Stimulated activated CD8-positive, alpha-beta memory T cell treated with anti-CD3 and anti-CD28 coated beads, Interleukin-4, amount 100 ng/mL, for 24 hours (primary cell): Measurements from ENCODE around the gene SUPT5H.
"Not testable (repeated sequence)": the region's sequence is repeated elsewhere in the genome, so short reads cannot be mapped to it uniquely, and the experiment has no call there.

Experiments
- DNase-seq: peaks from one replicate; pipeline ENCODE4 v3.0.0-alpha.2; 2020; ENCODE audit warnings: low read depth

Gene SUPT5H

DNA sequence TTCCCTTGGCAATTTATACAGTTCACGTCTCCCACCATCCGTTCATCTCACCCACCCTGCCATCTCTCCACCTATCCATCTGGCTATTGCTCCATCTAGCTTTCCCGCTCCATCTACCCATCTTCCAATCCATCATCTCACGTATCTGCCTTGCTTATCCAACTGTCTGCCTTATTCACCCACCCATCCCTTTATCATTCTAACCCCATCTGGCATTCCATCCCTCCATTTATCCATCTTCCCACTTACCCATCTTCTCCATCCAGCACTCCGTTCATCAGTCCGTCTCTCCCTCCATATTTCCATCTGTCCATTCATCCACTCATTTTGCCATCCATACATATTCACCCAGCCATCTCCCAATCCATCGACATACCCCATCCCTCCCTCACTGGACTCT, 19.6 kb upstream of the SUPT5H start:
- no peak for DNase-seq

DNA sequence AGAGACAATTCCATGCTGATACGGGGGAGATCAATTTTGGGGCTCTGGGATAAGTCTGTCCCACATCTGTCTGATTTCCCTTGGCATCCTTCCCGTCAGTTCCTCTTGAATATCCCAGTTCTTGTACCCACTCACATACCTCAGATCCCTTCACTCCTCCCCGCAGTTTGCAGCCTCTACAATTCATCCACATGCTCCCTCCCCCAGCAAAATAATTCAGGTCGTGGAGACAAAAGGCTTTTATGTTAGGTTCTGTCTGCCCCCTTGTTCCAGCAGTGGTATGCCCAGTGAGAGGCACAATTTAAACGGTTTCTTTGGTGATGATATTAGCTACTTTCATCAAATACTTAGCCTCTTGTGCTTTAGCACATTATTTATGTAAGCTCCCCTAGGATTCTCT, 19.2 kb upstream of the SUPT5H start:
- no peak for DNase-seq

DNA sequence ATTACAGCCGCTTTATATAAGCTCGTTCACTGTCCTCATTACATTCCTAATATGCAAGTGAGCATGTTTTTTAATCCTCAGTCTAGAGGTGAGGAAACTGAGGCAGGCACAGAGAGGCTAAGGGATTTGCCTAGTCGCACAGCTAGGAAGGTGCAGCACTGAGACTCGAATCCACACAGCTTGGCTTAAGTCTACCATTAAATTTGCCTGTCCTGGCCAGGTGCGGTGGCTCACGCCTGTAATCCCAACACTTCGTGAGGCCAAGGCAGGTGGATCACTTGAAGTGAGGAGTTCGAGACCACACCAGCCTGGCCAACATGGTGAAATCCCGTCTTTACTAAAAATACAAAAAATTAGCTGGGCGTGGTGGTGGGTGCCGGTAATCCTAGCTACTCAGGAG, 17.7 kb upstream of the SUPT5H start:
- no peak for DNase-seq

DNA sequence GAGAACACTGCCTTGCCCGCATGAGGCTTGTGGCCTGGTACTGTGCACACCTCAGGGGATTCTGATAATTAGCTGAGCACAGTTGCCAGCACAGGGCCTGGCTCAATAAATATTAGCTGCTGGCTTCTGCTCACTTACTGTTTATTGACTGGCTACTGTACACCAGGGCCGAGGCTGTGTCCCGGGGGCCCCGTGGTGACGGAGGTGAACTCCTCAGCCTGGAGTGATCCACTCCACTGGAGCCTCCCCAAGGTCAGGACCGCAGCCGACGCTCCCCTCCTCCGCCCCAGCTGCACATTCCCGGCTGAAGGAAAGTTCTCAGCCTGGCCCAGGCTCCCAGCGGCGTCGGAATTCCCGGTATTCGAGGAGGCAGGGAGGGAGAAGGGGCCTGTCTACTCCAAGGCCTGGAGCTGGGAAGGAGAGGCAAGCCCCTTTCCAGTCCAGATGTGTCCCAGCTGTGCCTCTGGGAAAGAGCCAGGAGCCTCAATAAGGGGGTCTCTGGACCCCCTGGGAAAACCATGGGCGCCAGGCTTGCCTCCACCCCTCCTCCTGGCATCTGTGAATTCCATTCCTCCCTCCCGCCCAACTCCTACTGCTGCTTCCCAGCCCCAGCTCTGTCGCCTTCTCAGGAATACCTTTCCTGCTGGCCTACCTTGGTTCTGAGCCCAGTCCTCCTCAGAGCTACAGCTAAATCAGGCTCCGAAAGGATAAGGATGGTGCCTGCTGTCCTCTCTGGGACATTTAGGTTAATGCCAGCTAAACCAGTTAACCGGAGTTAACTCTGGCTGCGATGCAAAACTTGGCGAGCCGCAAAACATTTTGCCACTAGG, 16.9 kb upstream of the SUPT5H start:
- DNase-seq = no peak

DNA sequence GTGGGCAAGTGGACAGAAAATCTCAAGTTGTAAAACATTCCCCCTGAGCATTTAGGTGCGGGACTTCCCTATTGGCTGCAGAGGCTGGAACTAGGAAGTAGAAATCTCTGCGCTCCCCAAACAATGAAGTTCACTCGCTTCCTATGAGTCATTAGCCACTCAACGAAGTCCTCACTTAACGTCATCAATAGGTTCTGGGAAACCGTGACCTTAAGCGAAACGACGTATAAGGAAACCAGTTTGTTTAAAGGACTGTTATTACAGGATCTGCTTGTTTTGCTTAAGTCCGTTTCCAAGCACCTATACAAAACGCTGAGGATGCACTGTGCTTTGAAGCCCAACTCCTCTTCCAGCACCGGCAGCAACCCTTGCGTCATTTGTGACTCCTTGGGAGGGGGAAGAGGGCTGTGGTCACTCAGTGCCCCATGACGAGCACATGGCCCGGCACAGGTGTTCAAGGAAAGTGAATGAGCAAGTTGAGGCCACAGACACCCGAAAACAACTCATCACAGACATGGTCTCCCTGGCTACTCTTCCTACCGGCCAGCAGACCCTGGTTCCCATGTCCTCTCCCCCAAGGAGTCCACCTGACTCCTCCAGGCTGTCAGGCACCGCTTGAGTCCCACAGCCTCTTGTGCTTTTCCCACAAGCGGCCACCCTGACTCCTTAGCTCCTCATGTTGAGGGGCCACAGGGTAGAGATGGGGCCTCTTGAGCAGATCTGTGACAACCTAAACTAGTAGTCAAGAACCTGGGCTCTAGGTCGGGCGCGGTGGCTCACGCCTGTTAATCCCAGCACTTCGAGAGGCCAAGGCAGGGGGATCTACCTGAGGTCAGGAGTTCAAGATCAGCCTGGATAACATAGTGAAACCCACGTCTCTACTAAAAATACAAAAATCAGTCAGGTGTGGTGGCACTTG, 14.4 kb upstream of the SUPT5H start:
- no peak for DNase-seq

DNA sequence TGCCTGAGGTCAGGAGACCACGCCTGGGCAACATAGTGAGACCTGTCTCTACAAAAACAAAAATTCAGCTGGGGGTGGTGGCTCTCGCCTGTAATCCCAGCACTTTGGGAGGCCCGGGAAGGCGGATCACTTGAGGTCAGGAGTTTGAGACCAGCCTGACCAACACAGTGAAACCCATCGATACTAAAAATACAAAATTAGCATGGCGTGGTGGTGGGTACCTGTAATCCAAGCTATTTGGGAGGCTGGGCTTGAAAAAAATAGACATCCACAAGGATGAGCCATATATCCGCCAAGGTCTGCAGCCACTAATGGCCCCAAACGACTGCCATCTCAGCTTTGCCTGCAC, 12.7 kb upstream of the SUPT5H start:
- DNase-seq = no peak

DNA sequence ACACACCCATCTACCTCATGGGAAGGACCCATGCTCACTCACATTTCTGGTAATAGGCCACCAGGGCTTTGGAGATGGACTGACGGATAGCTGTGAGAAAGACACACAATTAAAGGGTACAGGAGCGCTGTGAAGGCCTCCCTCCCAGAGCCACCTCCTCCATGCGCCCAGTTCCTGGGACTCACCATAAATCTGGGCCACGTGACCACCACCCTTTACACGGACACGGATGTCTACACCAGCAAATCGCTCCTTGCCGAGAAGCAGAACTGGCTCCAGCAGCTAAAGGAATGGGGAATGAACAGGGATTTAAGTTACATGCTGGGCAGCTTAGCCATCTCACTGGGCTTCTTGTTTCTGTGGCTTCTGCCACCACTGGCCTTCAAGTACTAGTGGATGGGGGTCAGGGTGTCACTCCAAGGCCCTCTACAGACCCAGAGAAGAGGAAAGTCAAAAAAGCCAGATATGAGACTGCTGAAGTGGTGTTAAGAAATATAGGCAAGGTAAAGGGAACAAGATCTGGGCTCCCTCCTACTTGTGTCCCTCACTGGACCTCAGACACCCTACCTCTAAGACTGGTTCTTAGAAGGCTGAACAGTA, 11.8 kb upstream of the SUPT5H start:
- no peak for DNase-seq

DNA sequence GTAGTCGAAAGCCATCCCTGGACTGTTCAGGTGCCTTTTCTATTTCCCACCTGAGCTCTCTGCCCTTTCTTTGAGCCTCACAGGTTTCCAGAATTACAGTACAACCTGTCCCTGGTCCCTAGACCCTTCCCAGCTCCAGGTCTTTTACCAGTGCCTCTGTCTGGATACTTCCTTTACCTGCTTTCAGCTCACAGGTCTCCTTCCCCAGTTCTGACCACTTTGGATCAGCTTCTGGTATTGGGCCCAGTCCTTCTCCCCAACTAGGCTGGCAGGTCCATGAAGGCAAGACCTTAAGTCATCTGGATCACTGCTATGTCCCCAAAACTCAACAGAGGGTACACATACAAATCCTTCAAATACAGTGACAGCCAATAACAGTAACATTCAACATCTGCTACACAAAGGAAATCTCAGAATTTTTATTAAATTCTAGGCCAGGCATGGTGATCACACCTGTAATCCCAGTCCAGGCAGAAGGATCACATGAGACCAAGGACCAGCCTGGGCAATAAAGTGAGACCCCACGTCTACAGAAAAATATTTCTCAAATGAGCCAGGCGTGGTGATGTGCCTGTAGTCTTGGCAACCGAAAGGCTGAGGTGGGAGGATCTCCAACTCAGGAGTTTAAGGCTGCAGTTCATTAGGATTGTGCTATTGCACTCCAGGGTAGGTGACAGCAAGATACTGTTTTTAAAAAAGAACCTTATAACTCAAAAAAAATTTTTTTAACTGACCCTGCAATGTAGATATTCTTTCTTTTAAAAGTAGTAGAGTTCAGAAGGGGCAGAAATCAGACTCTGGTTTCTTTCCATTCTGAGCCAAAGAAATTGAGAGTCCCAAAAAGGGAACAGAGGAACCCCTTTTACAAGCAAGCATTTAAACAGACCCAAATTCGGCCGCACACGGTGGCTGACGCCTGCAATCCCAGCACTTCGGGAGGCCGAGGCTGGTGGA, 11.0 kb upstream of the SUPT5H start:
- DNase-seq = no peak

DNA sequence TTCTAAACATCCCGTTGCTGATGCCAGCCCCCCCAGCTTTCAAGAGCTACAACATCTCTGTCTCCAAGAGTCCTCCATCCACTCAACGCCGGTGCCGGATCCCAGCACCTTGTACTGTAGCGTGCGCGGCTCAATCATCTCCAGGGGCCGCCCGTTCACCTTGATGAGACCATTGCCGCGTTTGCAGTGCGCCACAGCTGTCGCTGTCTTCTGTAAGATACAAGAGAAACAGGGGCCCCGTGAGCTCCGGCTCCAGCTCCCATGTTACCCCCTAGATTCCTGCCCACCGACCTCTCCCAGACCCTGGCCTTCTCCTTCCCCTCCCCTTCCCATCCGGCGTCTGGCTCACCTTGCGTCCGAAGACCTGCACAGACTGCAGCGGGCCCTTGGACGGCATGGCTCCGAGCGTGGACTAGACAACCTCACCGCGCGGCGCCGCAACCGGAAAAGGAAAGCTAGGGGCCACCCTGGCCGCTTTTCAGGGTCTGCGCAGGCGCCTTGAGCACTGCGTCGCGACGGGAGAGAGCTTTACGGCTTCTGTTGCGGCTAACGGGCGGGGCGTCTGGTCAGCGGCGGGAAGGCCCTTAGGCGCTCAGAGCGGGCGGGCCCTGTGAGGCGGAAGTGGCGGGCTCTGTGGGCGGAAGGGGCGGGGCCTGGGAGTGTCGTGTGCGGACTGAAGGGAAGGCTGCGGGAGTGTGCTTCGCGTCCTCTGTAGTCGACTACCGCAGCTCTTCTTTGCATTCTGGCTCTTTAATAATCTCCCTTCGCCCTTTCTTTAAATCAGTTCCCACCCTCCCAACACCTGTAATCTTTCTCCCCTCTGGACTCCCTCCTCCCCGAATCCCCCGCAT, 9.7 kb upstream of the SUPT5H start, which contains the start of gene RPS16:
Gene RPS16 (minus strand): TSS at position 451 of the 851 bp plus-strand sequence. CDS start 54 bp downstream, at position 397.
- peak; percentile 99 for DNase-seq

DNA sequence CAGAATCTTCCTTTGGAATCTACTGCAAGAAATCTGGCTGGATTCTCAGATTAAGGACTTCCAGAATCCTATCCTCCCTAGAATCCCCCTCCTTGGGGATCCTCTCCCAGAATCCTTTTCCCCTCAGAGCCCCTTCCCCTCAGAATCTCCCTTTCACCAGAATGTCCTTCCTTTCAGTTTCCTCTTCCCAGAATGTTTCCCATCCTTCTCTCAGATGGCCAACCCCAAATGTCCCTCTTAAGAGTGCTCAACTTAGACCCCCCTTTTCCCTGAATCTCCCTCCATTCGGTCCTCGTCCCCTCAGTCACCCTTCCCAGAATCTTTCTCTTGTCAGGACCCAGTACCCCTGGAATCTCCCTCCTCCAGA, 9.0 kb upstream of the SUPT5H start:
- DNase-seq = no peak

DNA sequence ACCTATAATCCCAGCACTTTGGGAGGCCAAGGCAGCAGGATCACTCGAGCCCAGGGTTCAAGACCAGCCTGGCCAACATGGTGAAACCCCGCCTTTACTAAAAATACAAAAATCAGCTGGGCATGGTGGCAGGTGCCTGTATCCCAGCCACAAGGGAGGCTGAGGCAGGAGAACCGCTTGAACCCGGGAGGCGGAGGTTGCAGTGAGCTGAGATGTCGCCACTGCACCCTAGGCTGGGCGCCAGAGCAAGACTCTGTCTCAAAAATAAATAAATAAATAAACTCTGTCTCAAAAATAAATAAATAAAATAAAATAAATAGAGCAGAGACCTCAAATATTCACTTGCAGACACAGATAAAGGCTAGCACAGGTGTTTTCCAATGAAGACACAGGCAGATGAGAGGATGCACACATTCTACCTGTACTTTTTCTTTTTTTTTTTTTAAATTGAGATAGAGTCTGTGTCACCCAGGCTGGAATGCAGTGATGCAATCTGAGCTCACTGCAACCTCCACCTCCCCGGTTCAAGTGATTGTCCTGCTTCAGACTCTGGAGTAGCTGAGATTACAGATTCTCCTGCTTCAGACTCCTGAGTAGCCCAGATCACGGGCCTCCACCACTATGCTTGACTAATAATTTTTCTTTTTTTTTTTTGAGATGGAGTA, 7.0 kb upstream of the SUPT5H start:
- no peak for DNase-seq

DNA sequence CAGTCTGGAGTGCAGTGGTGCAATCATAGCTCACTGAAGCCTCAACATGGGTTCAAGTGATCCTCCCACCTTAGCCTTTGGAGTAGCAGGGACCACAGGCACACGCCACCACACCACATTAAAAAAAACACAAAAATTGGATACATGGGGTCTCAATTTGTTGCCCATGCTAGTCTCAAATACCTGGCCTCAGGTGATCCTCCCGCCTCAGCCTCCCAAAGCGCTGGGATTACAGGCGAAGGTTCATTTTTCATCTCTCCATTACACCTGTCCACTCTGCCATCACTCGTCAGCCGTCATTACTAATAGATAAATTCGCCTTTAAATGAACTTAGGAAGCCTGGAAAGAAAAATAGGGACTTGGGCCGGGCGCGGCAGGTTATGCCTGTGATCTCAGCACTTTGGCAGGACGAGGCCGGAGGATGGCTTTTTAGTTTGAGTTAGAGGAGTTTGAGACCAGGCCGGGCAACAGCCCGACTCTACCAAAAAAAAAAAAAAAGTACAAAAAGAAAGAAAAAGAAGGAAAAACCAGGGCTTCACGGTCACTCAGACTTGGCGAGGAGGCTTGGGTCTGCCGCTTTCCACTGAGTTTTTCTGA, 685 bp upstream of the SUPT5H start:
- DNase-seq = no peak

DNA sequence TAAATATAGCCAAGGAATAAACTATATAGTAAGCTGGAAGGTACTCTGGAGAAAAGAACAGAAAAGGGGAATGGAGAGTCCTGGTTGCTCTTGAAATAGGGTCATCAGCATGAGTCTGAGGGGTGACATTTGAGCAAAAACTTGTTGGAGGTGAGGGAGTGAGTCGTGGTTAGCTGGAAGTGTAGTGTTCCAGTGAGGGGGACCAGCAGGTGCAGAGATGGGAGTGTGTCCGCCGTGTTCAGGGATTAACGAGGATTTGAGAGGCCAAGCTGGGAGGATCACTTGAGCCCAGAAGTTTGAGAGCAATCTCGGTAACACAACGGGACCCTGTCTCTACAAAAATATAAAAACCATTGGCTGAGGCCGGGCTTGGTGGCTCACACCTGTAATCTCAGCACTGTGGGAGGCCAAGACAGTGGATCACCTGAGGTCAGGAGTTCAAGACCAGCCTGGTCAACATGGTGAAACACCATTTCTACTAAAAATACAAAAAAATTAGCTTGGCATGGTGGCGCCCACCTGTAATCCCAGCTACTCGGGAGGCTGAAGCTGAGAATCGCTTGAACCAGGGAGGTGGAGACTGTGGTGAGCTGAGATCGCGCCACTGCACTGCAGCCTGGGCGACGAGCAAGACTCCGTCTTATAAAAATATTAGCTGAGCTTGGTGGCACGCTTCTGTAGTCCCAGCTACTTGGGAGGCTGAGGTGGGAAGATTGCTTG, 1.1 kb downstream of the SUPT5H start:
- no peak for DNase-seq

DNA sequence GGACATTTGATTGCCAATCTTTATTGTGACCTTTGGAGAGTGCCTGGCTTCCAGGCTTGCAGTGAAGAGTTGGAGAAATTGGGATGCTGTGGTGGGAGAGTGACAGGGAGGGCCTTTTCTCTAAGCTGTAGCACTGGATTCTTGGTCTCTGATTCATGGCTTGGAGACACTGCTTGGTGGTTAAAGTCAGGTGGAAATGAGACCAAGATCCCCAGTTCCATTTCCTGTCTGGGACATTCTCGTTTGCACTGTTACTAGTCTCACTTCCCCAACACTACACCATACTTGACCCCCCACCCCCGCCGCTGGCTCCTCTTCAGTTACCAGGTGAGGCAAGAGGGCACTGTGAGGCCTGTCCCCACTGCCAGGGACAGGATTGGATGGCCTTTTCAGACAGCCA, 2.9 kb downstream of the SUPT5H start:
- DNase-seq = no peak

DNA sequence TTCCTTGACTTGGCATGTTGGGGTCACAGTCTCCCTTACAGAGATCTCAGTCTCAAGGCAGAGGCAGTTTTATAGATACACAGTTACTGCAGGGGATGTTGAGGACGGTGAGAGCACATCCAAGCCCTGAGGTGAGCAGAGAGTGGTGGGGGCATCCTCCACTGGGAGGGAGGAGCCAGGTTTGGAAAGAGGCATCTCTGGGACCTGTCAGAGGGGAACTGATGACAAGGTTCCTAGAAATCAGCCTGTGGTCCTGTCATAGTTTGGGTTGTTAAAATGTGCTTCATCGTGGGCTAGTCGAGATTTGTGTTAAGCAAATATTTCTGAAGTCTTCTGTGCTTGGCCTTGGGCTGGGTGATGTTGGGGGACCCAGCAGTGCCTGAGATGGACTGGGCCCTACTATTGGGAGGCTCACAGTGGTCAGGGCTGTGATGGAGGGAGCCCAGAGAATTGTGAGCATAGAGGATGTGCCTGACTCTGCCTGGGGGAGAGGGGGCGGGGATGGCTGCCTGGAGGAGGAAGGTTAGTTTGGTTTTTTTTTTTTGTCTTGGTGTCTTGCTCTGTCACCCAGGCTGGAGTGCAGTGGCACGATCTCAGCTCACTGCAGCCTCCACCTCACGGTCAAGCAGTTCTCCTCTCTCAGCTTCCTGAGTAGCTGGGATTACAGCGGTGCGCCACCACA, 3.9 kb downstream of the SUPT5H start:
- no peak for DNase-seq

DNA sequence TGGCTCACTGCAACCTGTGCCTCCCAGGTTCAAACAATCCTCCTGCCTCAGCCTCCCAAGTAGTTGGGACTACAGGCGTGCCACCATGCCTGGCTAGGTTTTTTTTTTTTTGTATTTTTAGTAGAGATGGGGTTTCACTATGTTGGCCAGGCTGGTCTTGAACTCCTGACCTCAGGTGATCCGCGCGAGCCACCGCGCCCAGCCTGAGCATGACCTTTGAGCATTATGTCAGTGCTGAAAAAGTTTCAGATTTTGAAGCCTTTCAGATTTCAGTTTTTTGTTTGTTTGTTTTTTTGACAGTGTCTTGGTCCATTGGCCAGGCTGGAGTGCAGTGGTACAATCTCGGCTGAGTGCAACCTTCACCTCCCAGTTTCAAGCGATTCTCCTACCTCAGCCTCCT, 5.9 kb downstream of the SUPT5H start:
- DNase-seq = not testable (repeated sequence)

DNA sequence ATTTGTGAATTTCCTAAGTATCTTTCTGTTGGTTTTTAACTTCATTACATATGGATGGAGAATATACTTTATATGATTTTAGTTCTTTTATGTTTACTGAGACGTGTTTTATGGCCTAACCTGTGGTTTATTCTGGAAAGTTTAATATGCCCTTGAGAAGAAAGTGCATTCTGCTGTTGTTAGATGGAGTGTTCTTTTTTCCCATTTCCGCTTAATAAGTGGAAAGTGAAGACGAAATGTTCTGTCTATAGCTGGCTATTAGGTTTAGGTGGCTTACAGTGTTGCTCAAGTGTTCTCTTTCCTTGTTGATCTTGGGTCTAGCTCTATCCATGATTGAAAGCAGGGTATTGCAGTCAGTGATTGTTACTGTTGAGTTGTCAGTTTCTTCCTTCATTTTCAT, 18.0 kb downstream of the SUPT5H start:
- DNase-seq = no peak

DNA sequence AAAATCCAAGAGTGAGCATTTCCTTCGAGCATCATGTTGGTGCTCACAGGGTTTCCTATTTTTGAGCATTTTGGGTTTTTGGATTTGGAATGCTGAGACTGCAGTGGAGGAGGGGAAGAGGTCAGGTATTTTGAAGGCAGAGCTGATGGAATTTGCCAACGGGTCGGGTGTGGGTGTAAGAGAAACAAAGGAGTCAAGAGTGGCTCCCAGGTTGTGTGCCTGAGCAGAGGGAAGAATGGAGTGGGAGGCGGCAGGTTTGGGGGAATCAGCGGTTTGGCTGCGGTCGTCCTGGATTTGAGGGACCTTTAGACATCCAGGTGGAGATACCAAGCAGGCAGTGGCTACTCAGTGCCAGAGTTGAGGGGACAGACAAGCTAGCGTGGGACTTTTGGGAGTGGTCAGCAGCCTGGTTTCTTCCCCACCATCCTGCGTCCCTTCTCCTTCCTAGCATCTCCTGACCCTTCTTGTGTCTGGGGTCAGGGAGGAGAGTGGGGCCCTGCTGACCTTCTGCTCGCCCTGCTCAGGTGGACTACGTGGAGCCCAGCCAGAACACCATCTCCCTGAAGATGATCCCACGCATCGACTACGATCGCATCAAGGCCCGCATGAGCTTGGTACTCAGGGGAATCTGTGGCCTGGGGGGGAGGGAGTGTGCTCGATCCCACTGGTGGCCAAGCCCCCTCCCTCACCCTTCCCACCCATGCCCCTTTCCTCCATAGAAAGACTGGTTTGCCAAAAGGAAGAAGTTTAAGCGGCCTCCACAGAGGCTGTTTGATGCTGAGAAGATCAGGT, 20.8 kb downstream of the SUPT5H start:
- DNase-seq = no peak
